Subcutaneous abdominal adipose tissue (tissue), 5 donors: ENCODE measurements around the gene PGAP2.

Source experiments
- H3K27ac ChIP-seq: one replicate; pipeline ENCODE4 v1.7.0; 2013; ENCODE audit warnings: low read depth, mild to moderate bottlenecking, inconsistent platforms, low read length, moderate library complexity
- H3K27me3 ChIP-seq, 5 donors: one replicate each; pipeline ENCODE4 v1.7.0; 2013; ENCODE audit warnings: low read length in 5 of 5, inconsistent platforms in 1 of 5; ENCODE audit not compliant: control insufficient read depth in 5 of 5, insufficient read depth in 4 of 5
- H3K36me3 ChIP-seq, 5 donors: one replicate each; pipeline ENCODE4 v1.7.0; 2013; ENCODE audit warnings: low read length in 5 of 5; ENCODE audit not compliant: control insufficient read depth in 5 of 5, insufficient read depth in 5 of 5
- H3K4me1 ChIP-seq, 5 donors: one replicate each; pipeline ENCODE4 v1.7.0; 2013; ENCODE audit warnings: low read length in 5 of 5, mild to moderate bottlenecking in 3 of 5, moderate library complexity in 1 of 5; ENCODE audit not compliant: control insufficient read depth in 5 of 5, insufficient read depth in 5 of 5
- H3K4me3 ChIP-seq, 5 donors: one replicate each; pipeline ENCODE4 v1.7.0; 2013; ENCODE audit warnings: low read length in 5 of 5, low read depth in 1 of 5
- H3K9ac ChIP-seq, 5 donors: one replicate each; pipeline ENCODE4 v1.7.0; 2013; ENCODE audit warnings: low read length in 5 of 5, mild to moderate bottlenecking in 4 of 5, moderate library complexity in 3 of 5
- H3K9me3 ChIP-seq, 5 donors: one replicate each; pipeline ENCODE4 v1.7.0; 2013; ENCODE audit warnings: low read length in 5 of 5; ENCODE audit not compliant: control insufficient read depth in 5 of 5
- donor health status: healthy.
- donor health status: healthy.
- donor health status: healthy.
- donor health status: healthy.
- donor health status: healthy.

The PGAP2 gene

GRCh38 chr11:3830088-3830487 is 21.7 kb downstream of the PGAP2 start:
- Histone ChIP-seq H3K27ac (no peak overlapping the region), H3K4me1 (peaks cover 6 to 49% (median 41%) of the 10 kb centered on the region in 5 donors)

DNA sequence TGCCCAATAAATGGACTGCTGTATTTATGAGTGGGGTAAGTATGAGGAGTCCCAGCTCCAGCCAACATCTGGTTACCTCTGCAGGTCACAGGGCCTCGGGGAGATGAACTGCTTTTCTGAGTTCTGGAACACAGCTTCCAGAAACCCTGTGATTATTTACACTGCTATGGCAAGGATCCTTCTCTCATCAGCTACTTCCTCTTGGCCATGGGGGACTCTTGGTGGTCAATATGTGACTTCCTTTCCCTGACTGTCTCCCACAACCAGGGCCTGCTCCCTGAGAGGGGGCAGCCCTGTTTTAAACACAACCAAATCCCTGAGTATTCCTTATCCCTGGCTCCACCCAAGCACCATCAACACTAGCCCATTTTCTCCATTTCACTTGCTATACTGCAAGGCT is 22.4 kb downstream of the PGAP2 start:
- Histone ChIP-seq H3K4me3 (no peak overlapping the region), H3K4me1 (peaks cover 11 to 56% (median 48%) of the 10 kb centered on the region in 5 donors), H3K36me3 (peaks cover 0 to 43% (median 31%) of the 10 kb centered on the region in 5 donors), H3K9me3 (no peaks in the 10 kb centered on the region), H3K27ac (no peak overlapping the region), H3K9ac (no peak overlapping the region), H3K27me3 (no peaks in the 10 kb centered on the region)

More at GRCh38 chr11:3830088-3830487, 21.7 kb downstream of the PGAP2 start:
- Histone ChIP-seq H3K4me3 (no peak overlapping the region), H3K9ac (no peak overlapping the region), H3K9me3 (no peaks in the 10 kb centered on the region), H3K27me3 (no peaks in the 10 kb centered on the region), H3K36me3 (peaks cover 0 to 45% (median 36%) of the 10 kb centered on the region in 5 donors)

- H3K36me3 ChIP-seq: peaks cover 0 to 34% (median 25%) of the 10 kb centered on the region in 5 donors
- H3K9me3 ChIP-seq: no peaks in the 10 kb centered on the region
- H3K27ac ChIP-seq: peak overlapping the region; percentile 58
- H3K4me3 ChIP-seq: no peak overlapping the region
- H3K4me1 ChIP-seq: peaks cover 13 to 64% (median 55%) of the 10 kb centered on the region in 5 donors
- H3K27me3 ChIP-seq: no peaks in the 10 kb centered on the region
- peak overlapping the region in 2 of 5 donors; percentile 23 to 52 for H3K9ac ChIP-seq
These were observed 23.2 kb downstream of the PGAP2 start for GRCh38 chr11:3831378-3832239.

GRCh38 chr11:3832816-3833215 is 24.5 kb downstream of the PGAP2 start:
- H3K9me3 ChIP-seq: no peaks in the 10 kb centered on the region
- no peak overlapping the region for H3K4me3 ChIP-seq
- peaks cover 0 to 22% (median 13%) of the 10 kb centered on the region in 5 donors for H3K36me3 ChIP-seq
- H3K27me3 ChIP-seq: no peaks in the 10 kb centered on the region
- H3K4me1 ChIP-seq: peaks cover 18 to 76% (median 66%) of the 10 kb centered on the region in 5 donors
- H3K9ac ChIP-seq: peak overlapping the region in 2 of 5 donors; percentile 4 to 23
- peak overlapping the region; percentile 58 for H3K27ac ChIP-seq

GRCh38 chr11:3833449-3833848 is 25.1 kb downstream of the PGAP2 start:
- no peak overlapping the region for H3K27ac ChIP-seq
- no peaks in the 10 kb centered on the region for H3K9me3 ChIP-seq
- H3K4me1 ChIP-seq: peaks cover 20 to 83% (median 72%) of the 10 kb centered on the region in 5 donors
- H3K36me3 ChIP-seq: peaks cover 0 to 16% (median 11%) of the 10 kb centered on the region in 5 donors
- H3K27me3 ChIP-seq: no peaks in the 10 kb centered on the region
- H3K4me3 ChIP-seq: no peak overlapping the region
- no peak overlapping the region for H3K9ac ChIP-seq

GRCh38 chr11:3834349-3834663 is 25.9 kb downstream of the PGAP2 start:
- H3K27me3 ChIP-seq: no peaks in the 10 kb centered on the region
- peaks cover 20 to 91% (median 81%) of the 10 kb centered on the region in 5 donors for H3K4me1 ChIP-seq
- peak overlapping the region in 1 of 5 donors; percentile 38 for H3K9ac ChIP-seq
- peak overlapping the region; percentile 41 for H3K27ac ChIP-seq
- peaks cover 0 to 15% (median 10%) of the 10 kb centered on the region in 5 donors for H3K36me3 ChIP-seq
- peak overlapping the region in 2 of 5 donors; percentile 24 for H3K4me3 ChIP-seq
- H3K9me3 ChIP-seq: no peaks in the 10 kb centered on the region

DNA sequence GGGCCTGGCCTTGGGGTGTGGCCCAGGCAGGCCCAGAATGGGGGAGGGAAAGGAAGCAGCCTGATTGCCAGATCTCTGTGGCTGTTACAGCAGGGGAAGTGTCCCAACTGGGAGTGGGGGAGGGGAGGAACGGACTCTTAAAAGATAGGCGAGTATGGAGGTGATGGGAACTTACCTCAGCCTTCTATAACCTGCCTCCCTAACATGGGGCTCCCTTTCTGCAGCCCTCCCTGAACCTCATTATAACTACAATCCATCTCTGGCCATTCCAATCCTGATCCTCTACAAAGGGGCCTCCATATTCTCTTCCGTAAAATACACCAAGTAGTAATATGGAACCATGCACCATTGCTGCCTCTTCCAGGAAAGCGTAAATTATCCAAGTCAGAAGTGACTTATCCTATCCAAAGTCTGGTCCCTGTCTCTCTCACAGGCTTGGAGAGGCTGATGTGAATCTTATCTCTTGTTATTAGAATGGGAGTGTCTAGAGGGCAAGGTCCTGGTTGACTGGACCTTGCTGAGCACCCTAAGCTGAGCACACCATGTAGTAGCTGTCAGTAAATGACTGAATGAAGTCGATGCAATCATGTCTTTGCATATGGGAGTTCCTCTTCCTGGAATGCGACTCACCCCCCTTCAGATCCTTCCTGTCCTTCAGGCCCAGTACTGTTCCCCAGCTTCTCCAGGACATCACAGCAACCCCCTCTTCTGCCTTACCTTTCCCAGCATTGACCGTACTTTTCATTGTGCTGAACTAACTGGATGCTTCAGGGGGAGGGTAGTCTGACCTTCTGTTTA is 26.5 kb downstream of the PGAP2 start:
- Histone ChIP-seq H3K4me1 (peaks cover 20 to 97% (median 86%) of the 10 kb centered on the region in 5 donors), H3K27me3 (no peaks in the 10 kb centered on the region), H3K36me3 (peaks cover 0 to 14% (median 7%) of the 10 kb centered on the region in 5 donors), H3K9me3 (no peaks in the 10 kb centered on the region), H3K4me3 (peak overlapping the region in 3 of 5 donors; percentile 0 to 24 (median 4)), H3K27ac (peak overlapping the region; percentile 41), H3K9ac (peak overlapping the region in 1 of 5 donors; percentile 38)

DNA sequence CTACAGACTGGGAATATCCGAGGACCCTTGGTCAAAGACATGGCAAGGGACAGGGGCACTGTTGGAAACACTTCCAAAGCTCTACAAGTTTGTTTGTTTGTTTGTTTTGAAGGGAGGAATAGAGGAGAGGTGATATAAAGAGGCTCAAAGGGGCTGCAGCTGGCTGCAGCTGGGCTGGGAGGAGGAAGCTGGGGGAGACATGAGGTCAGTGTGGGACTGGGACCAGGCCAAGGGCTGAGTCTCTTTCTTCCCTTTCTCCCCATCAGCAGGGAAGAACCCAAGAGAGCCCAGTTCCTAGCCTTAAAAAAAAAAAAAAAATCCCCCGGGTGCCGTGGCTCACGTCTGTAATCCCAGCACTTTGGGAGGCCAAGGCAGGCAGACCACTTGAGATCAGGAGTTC is 27.4 kb downstream of the PGAP2 start:
- Histone ChIP-seq H3K27ac (peak overlapping the region; percentile 41), H3K36me3 (peaks cover 0 to 7% (median 3%) of the 10 kb centered on the region in 5 donors), H3K4me3 (no peak overlapping the region), H3K9me3 (no peaks in the 10 kb centered on the region), H3K9ac (no peak overlapping the region), H3K27me3 (no peaks in the 10 kb centered on the region), H3K4me1 (peaks cover 20 to 95% (median 88%) of the 10 kb centered on the region in 5 donors)

GRCh38 chr11:3836903-3837302 is 28.5 kb downstream of the PGAP2 start:
- Histone ChIP-seq H3K4me1 (peaks cover 20 to 90% (median 80%) of the 10 kb centered on the region in 5 donors), H3K27ac (peak overlapping the region; percentile 90), H3K4me3 (peak overlapping the region in 3 of 5 donors; percentile 31 to 78 (median 44)), H3K36me3 (peaks cover 0 to 4% (median 0%) of the 10 kb centered on the region in 5 donors), H3K9me3 (no peaks in the 10 kb centered on the region), H3K9ac (peak overlapping the region in 1 of 5 donors; percentile 58), H3K27me3 (no peaks in the 10 kb centered on the region)
